ENCODE results near the gene PLAC9.
"Not testable (repeated sequence)": the region's sequence is repeated elsewhere in the genome, so short reads cannot be mapped to it uniquely, and the experiment has no call there.

Gene PLAC9

GRCh38 chr10:80132299-80133139 is at the start of gene PLAC9:
Gene PLAC9 (plus strand): TSS chr10:80132730. CDS start chr10:80132763, 33 bp downstream.
- DNase-seq (ENCODE audit: low spot score): no peak

- DNase-seq (ENCODE audit: low spot score): no peak
Measured at GRCh38 chr10:80090121-80090520, 42.4 kb upstream of the PLAC9 start.

GRCh38 chr10:80094231-80094630 is 38.3 kb upstream of the PLAC9 start:
- no peak for DNase-seq (ENCODE audit: low spot score)

GRCh38 chr10:80098272-80098671 is 34.3 kb upstream of the PLAC9 start:
- DNase-seq (ENCODE audit: low spot score): not testable (repeated sequence)

- not testable (repeated sequence) for DNase-seq (ENCODE audit: low spot score)
Measured at GRCh38 chr10:80099295-80099694, 33.2 kb upstream of the PLAC9 start.

- DNase-seq (ENCODE audit: low spot score): no peak
Measured at GRCh38 chr10:80100116-80100515, 32.4 kb upstream of the PLAC9 start.

- no peak for DNase-seq (ENCODE audit: low spot score)
Measured at GRCh38 chr10:80100861-80101695, 31.5 kb upstream of the PLAC9 start.

GRCh38 chr10:80104066-80104926 is 28.2 kb upstream of the PLAC9 start:
- peak; percentile 37 for DNase-seq (ENCODE audit: low spot score)

GRCh38 chr10:80108576-80109239 is 23.8 kb upstream of the PLAC9 start:
- DNase-seq (ENCODE audit: low spot score): no peak

- no peak for DNase-seq (ENCODE audit: low spot score)
Measured at GRCh38 chr10:80110986-80111385, 21.5 kb upstream of the PLAC9 start.

- no peak for DNase-seq (ENCODE audit: low spot score)
Measured at GRCh38 chr10:80118669-80119068, 13.9 kb upstream of the PLAC9 start.

GRCh38 chr10:80122110-80122710 is 10.3 kb upstream of the PLAC9 start:
- DNase-seq (ENCODE audit: low spot score): no peak

GRCh38 chr10:80122746-80123145 is 9.8 kb upstream of the PLAC9 start:
- DNase-seq (ENCODE audit: low spot score): no peak

GRCh38 chr10:80126876-80127275 is 5.7 kb upstream of the PLAC9 start:
- no peak for DNase-seq (ENCODE audit: low spot score)

GRCh38 chr10:80131499-80131901 is 1.0 kb upstream of the PLAC9 start:
- no peak for DNase-seq (ENCODE audit: low spot score)

- no peak for DNase-seq (ENCODE audit: low spot score)
Measured at GRCh38 chr10:80133206-80133605, 676 bp downstream of the PLAC9 start.

- DNase-seq (ENCODE audit: low spot score): not testable (repeated sequence)
Measured at GRCh38 chr10:80133687-80134086, 1.2 kb downstream of the PLAC9 start.

GRCh38 chr10:80136134-80136571 is 3.6 kb downstream of the PLAC9 start:
- no peak for DNase-seq (ENCODE audit: low spot score)

GRCh38 chr10:80137031-80137862 is 4.7 kb downstream of the PLAC9 start:
- DNase-seq (ENCODE audit: low spot score): no peak

GRCh38 chr10:80137920-80138319 is 5.4 kb downstream of the PLAC9 start:
- DNase-seq (ENCODE audit: low spot score): no peak
